ENCODE measurements around the gene CD3D. TPM values are rescaled to one million over a fixed set of nuclear protein-coding genes. Genes with fewer than 3 reads are reported as not detected.

CD3D gene
- total RNA-seq = 10 to 100 TPM; 11.6 to 84.1 (median 12.0) TPM
- total RNA-seq (2013) = 106 TPM

DNA sequence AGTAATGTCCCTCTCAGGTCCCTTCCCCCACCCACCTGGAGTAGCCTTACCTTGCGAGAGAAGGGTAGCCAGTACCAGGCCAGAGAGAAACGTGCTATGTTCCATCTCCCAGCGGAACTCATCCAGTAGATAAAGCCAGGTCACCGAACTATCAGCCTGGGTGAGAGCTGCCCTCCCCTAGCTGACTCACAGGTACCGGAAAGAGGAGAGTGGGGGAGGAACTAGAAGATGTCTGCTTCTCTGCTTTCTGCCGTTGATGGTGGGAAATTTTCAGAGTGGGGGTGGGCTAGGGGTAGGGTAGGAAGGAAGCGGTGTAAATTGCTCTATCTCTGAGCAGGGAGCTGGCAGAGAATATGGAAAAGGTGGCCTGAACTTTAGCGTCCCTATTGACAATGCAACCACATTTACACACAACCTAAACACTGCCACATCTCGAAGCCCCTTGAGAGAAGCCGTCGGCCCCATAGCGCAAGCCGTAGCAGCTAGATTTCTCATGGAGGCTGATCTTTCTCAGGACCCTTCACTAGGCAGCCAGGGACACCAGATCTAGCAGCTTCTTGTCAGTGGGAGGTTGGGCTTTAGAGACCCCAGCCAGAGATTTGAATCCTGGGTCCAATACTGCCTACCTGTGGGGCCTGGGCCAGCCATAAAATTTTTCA lies at the start of gene CD3D:
CD3D (minus strand) TSS at position 203 of the 659 bp plus-strand sequence; CDS start at position 105, 98 bp downstream.
- Histone ChIP-seq H3K27me3 (ENCODE audit: control insufficient read depth, insufficient read depth, low read length) (no peaks in the 10 kb centered on the region), H3K4me3 (ENCODE audit: low read length) (peak within 1 kb of the TSS; percentile 47), H3K4me1 (ENCODE audit: control insufficient read depth, insufficient read depth, low read length) (peaks cover 32% of the 10 kb centered on the region), H3K9me3 (ENCODE audit: control insufficient read depth, insufficient read depth, low read length) (no peaks in the 10 kb centered on the region), H3K27ac (ENCODE audit: low read length) (peak within 1 kb of the TSS; percentile 66), H3K36me3 (ENCODE audit: control insufficient read depth, insufficient read depth, low read length) (no peaks in the 10 kb centered on the region)
- Mint-ChIP-seq H3K9me3 (no peaks in the 10 kb centered on the region), H3K27ac (peak within 1 kb of the TSS; percentile 41 to 95), H3K4me3 (peak within 1 kb of the TSS; percentile 29), H3K36me3 (no peaks in the 10 kb centered on the region), H3K4me1 (peaks cover 41 to 46% of the 10 kb centered on the region in 2 donors), H3K27me3 (ENCODE audit: low read depth in 2 of 2) (no peaks in the 10 kb centered on the region)
- intact Hi-C loops (cut with micrococcal nuclease) = no loop called here
- DNase-seq (peak in 1 of 2 donors; percentile 87), ATAC-seq (no peak)
- 86% methylated on average over 13 of the region's 13 CpGs for WGBS (ENCODE audit: insufficient coverage)
- TF ChIP-seq, protein P1, sequence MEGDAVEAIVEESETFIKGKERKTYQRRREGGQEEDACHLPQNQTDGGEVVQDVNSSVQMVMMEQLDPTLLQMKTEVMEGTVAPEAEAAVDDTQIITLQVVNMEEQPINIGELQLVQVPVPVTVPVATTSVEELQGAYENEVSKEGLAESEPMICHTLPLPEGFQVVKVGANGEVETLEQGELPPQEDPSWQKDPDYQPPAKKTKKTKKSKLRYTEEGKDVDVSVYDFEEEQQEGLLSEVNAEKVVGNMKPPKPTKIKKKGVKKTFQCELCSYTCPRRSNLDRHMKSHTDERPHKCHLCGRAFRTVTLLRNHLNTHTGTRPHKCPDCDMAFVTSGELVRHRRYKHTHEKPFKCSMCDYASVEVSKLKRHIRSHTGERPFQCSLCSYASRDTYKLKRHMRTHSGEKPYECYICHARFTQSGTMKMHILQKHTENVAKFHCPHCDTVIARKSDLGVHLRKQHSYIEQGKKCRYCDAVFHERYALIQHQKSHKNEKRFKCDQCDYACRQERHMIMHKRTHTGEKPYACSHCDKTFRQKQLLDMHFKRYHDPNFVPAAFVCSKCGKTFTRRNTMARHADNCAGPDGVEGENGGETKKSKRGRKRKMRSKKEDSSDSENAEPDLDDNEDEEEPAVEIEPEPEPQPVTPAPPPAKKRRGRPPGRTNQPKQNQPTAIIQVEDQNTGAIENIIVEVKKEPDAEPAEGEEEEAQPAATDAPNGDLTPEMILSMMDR (IDR thresholded peaks at IDR 0.05) = no peak

GRCh38 chr11:118383657-118384056 lies 41.2 kb upstream of the CD3D start:
- no peak overlapping the region for H3K4me3 Mint-ChIP-seq
- no CpG with 5 or more reads among the region's 3 CpGs for WGBS (ENCODE audit: insufficient coverage)

DNA sequence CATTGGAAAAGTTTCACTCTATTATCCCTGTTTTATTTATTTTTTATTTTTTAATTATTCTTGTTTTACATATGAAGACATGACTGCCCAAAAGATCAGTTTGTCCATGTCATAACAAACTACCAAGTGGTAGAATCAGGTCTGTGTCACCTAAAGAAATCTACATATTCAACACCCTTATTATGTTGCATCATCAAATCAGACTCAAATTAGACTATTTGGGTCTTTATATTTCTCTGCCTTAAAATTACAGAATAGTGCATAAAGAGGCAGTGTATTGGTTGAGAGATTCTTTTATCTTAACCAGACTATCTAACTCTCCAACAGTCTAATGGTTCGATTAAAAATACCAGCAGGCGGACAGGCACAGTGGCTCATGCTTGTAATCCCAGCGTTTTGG lies 40.4 kb upstream of the CD3D start:
- Histone ChIP-seq H3K27ac (ENCODE audit: low read length) (no peak overlapping the region), H3K9me3 (ENCODE audit: control insufficient read depth, insufficient read depth, low read length) (no peaks in the 10 kb centered on the region), H3K4me1 (ENCODE audit: control insufficient read depth, insufficient read depth, low read length) (no peaks in the 10 kb centered on the region), H3K27me3 (ENCODE audit: control insufficient read depth, insufficient read depth, low read length) (no peaks in the 10 kb centered on the region), H3K4me3 (ENCODE audit: low read length) (no peak overlapping the region), H3K36me3 (ENCODE audit: control insufficient read depth, insufficient read depth, low read length) (peaks cover 99% of the 10 kb centered on the region)
- ATAC-seq (no peak), DNase-seq (no peak)
- 96% methylated on average over 3 of the region's 3 CpGs for WGBS (ENCODE audit: insufficient coverage)
- H3K36me3 Mint-ChIP-seq = peaks cover 64% of the 10 kb centered on the region
- TF ChIP-seq, protein P1 (IDR thresholded peaks at IDR 0.05) = no peak
- H3K27me3 Mint-ChIP-seq (ENCODE audit: low read depth in 2 of 2) = no peaks in the 10 kb centered on the region
- H3K4me3 Mint-ChIP-seq = no peak overlapping the region
- H3K9me3 Mint-ChIP-seq = no peaks in the 10 kb centered on the region
- intact Hi-C loops (cut with micrococcal nuclease) = no loop called here
- no peak overlapping the region for H3K27ac Mint-ChIP-seq
- no peaks in the 10 kb centered on the region for H3K4me1 Mint-ChIP-seq

More at GRCh38 chr11:118383657-118384056, 41.2 kb upstream of the CD3D start:
- Mint-ChIP-seq H3K27ac (no peak overlapping the region), H3K36me3 (peaks cover 64% of the 10 kb centered on the region), H3K9me3 (no peaks in the 10 kb centered on the region), H3K27me3 (ENCODE audit: low read depth in 2 of 2) (no peaks in the 10 kb centered on the region), H3K4me1 (no peaks in the 10 kb centered on the region)
- Histone ChIP-seq H3K27ac (ENCODE audit: low read length) (no peak overlapping the region), H3K27me3 (ENCODE audit: control insufficient read depth, insufficient read depth, low read length) (no peaks in the 10 kb centered on the region), H3K4me3 (ENCODE audit: low read length) (no peak overlapping the region), H3K4me1 (ENCODE audit: control insufficient read depth, insufficient read depth, low read length) (no peaks in the 10 kb centered on the region), H3K36me3 (ENCODE audit: control insufficient read depth, insufficient read depth, low read length) (peaks cover 96% of the 10 kb centered on the region), H3K9me3 (ENCODE audit: control insufficient read depth, insufficient read depth, low read length) (no peaks in the 10 kb centered on the region)
- intact Hi-C loops (cut with micrococcal nuclease) = no loop called here
- no peak for DNase-seq
- TF ChIP-seq, protein P1 (IDR thresholded peaks at IDR 0.05) = no peak
- no peak for ATAC-seq

GRCh38 chr11:118380571-118380970 lies 38.1 kb upstream of the CD3D start:
- H3K27me3 ChIP-seq (ENCODE audit: control insufficient read depth, insufficient read depth, low read length) = no peaks in the 10 kb centered on the region
- no peak overlapping the region for H3K4me3 ChIP-seq (ENCODE audit: low read length)
- TF ChIP-seq, protein P1 (IDR thresholded peaks at IDR 0.05) = no peak
- H3K9me3 ChIP-seq (ENCODE audit: control insufficient read depth, insufficient read depth, low read length) = no peaks in the 10 kb centered on the region
- Mint-ChIP-seq H3K9me3 (no peaks in the 10 kb centered on the region), H3K4me1 (no peaks in the 10 kb centered on the region), H3K36me3 (peaks cover 40% of the 10 kb centered on the region), H3K27me3 (ENCODE audit: low read depth in 2 of 2) (no peaks in the 10 kb centered on the region), H3K4me3 (no peak overlapping the region), H3K27ac (no peak overlapping the region)
- ATAC-seq (no peak), DNase-seq (no peak)
- peaks cover 91% of the 10 kb centered on the region for H3K36me3 ChIP-seq (ENCODE audit: control insufficient read depth, insufficient read depth, low read length)
- intact Hi-C loops (cut with micrococcal nuclease) = no loop called here
- H3K27ac ChIP-seq (ENCODE audit: low read length) = no peak overlapping the region
- H3K4me1 ChIP-seq (ENCODE audit: control insufficient read depth, insufficient read depth, low read length) = no peaks in the 10 kb centered on the region

All from natural killer cell (primary cell).